Memory B cell (primary cell): Measurements from ENCODE around the gene CILP2.

Experiments
- ATAC-seq: fragments of 150-1000 bp; cut with Tn5 transposase; 2 replicates; pipeline ENCODE4 v1.10.0; 2021; ENCODE audit warnings: low read depth, mild to moderate bottlenecking, moderate library complexity
- DNase-seq, 2 donors: peaks; one replicate each; pipeline ENCODE4 v3.0.0; 2022; ENCODE audit warnings: low spot score in 2 of 2
- H3K27ac Mint-ChIP-seq: one replicate; pipeline ENCODE4 v1.8.0; 2022; ENCODE audit warnings: mild to moderate bottlenecking, moderate library complexity, mixed read lengths
- H3K27me3 Mint-ChIP-seq: one replicate; pipeline ENCODE4 v1.8.0; 2022; ENCODE audit warnings: mixed read lengths
- H3K36me3 Mint-ChIP-seq: one replicate; pipeline ENCODE4 v1.8.0; 2022; ENCODE audit warnings: mild to moderate bottlenecking, mixed read lengths
- H3K4me1 Mint-ChIP-seq: one replicate; pipeline ENCODE4 v1.8.0; 2022; ENCODE audit warnings: mixed read lengths
- H3K4me3 Mint-ChIP-seq: one replicate; pipeline ENCODE4 v1.8.0; 2022; ENCODE audit warnings: mild to moderate bottlenecking, moderate library complexity, mixed read lengths
- H3K9me3 Mint-ChIP-seq: one replicate; pipeline ENCODE4 v1.8.0; 2022; ENCODE audit warnings: mixed read lengths

CILP2 gene

GRCh38 chr19:19540064-19540714 lies 2.1 kb downstream of the CILP2 start:
- Mint-ChIP-seq H3K27me3 (peaks cover 23% of the 10 kb centered on the region), H3K27ac (no peak overlapping the region), H3K4me1 (peaks cover 17% of the 10 kb centered on the region), H3K9me3 (no peaks in the 10 kb centered on the region), H3K36me3 (no peaks in the 10 kb centered on the region), H3K4me3 (peak overlapping the region; percentile 62)
- DNase-seq = peak in 1 of 2 donors; percentile 25
- ATAC-seq = peak; percentile 30

- Mint-ChIP-seq H3K36me3 (no peaks in the 10 kb centered on the region), H3K4me1 (peaks cover 17% of the 10 kb centered on the region), H3K27ac (no peak overlapping the region), H3K27me3 (peaks cover 23% of the 10 kb centered on the region), H3K4me3 (peak overlapping the region; percentile 62), H3K9me3 (no peaks in the 10 kb centered on the region)
- ATAC-seq (peak; percentile 77), DNase-seq (peak; percentile 58 to 64)
Measured at GRCh38 chr19:19540715-19541515, 2.9 kb downstream of the CILP2 start.

- no peak overlapping the region for H3K4me3 Mint-ChIP-seq
- H3K36me3 Mint-ChIP-seq = no peaks in the 10 kb centered on the region
- no peaks in the 10 kb centered on the region for H3K9me3 Mint-ChIP-seq
- H3K4me1 Mint-ChIP-seq = peaks cover 17% of the 10 kb centered on the region
- DNase-seq (no peak), ATAC-seq (no peak)
- H3K27me3 Mint-ChIP-seq = peaks cover 23% of the 10 kb centered on the region
- no peak overlapping the region for H3K27ac Mint-ChIP-seq
Measured at GRCh38 chr19:19541616-19542015, 3.6 kb downstream of the CILP2 start.

GRCh38 chr19:19542507-19542906 lies 4.4 kb downstream of the CILP2 start:
- DNase-seq (no peak), ATAC-seq (no peak)
- Mint-ChIP-seq H3K4me3 (no peak overlapping the region), H3K27ac (no peak overlapping the region), H3K9me3 (no peaks in the 10 kb centered on the region), H3K4me1 (peaks cover 17% of the 10 kb centered on the region), H3K36me3 (no peaks in the 10 kb centered on the region), H3K27me3 (peaks cover 25% of the 10 kb centered on the region)

- ATAC-seq (no peak), DNase-seq (no peak)
- H3K4me1 Mint-ChIP-seq = peaks cover 13% of the 10 kb centered on the region
- no peak overlapping the region for H3K27ac Mint-ChIP-seq
- no peaks in the 10 kb centered on the region for H3K9me3 Mint-ChIP-seq
- H3K27me3 Mint-ChIP-seq = peaks cover 23% of the 10 kb centered on the region
- H3K4me3 Mint-ChIP-seq = no peak overlapping the region
- H3K36me3 Mint-ChIP-seq = no peaks in the 10 kb centered on the region
Measured at GRCh38 chr19:19543101-19543500, 5.0 kb downstream of the CILP2 start.

GRCh38 chr19:19543640-19544039 lies 5.6 kb downstream of the CILP2 start:
- ATAC-seq (no peak), DNase-seq (no peak)
- H3K36me3 Mint-ChIP-seq = no peaks in the 10 kb centered on the region
- H3K9me3 Mint-ChIP-seq = no peaks in the 10 kb centered on the region
- H3K4me1 Mint-ChIP-seq = peaks cover 10% of the 10 kb centered on the region
- H3K27ac Mint-ChIP-seq = no peak overlapping the region
- H3K4me3 Mint-ChIP-seq = no peak overlapping the region
- H3K27me3 Mint-ChIP-seq = peaks cover 21% of the 10 kb centered on the region

- no peaks in the 10 kb centered on the region for H3K9me3 Mint-ChIP-seq
Measured at GRCh38 chr19:19544257-19544953, 6.3 kb downstream of the CILP2 start.

GRCh38 chr19:19544954-19545591 lies 7.0 kb downstream of the CILP2 start:
- H3K27me3 Mint-ChIP-seq = peaks cover 26% of the 10 kb centered on the region
- no peak overlapping the region for H3K4me3 Mint-ChIP-seq
- ATAC-seq = no peak
- H3K27ac Mint-ChIP-seq = no peak overlapping the region
- no peak for DNase-seq
- no peaks in the 10 kb centered on the region for H3K36me3 Mint-ChIP-seq
- peaks cover 6% of the 10 kb centered on the region for H3K4me1 Mint-ChIP-seq
- no peaks in the 10 kb centered on the region for H3K9me3 Mint-ChIP-seq

More at GRCh38 chr19:19544257-19544953, 6.3 kb downstream of the CILP2 start:
- ATAC-seq = no peak
- Mint-ChIP-seq H3K27ac (no peak overlapping the region), H3K36me3 (no peaks in the 10 kb centered on the region), H3K4me1 (peaks cover 6% of the 10 kb centered on the region), H3K4me3 (no peak overlapping the region), H3K27me3 (peaks cover 21% of the 10 kb centered on the region)
- no peak for DNase-seq

GRCh38 chr19:19545707-19546106 lies 7.6 kb downstream of the CILP2 start:
- H3K9me3 Mint-ChIP-seq = no peaks in the 10 kb centered on the region
- ATAC-seq (no peak), DNase-seq (no peak)
- H3K36me3 Mint-ChIP-seq = no peaks in the 10 kb centered on the region
- H3K27me3 Mint-ChIP-seq = peaks cover 25% of the 10 kb centered on the region
- peaks cover 4% of the 10 kb centered on the region for H3K4me1 Mint-ChIP-seq
- H3K27ac Mint-ChIP-seq = no peak overlapping the region
- no peak overlapping the region for H3K4me3 Mint-ChIP-seq

- no peak for ATAC-seq
- Mint-ChIP-seq H3K9me3 (no peaks in the 10 kb centered on the region), H3K27ac (no peak overlapping the region), H3K4me1 (peaks cover 3% of the 10 kb centered on the region), H3K36me3 (no peaks in the 10 kb centered on the region), H3K4me3 (no peak overlapping the region), H3K27me3 (peaks cover 20% of the 10 kb centered on the region)
- no peak for DNase-seq
Measured at GRCh38 chr19:19546751-19547162, 8.7 kb downstream of the CILP2 start.

- Mint-ChIP-seq H3K4me3 (no peak overlapping the region), H3K9me3 (no peaks in the 10 kb centered on the region), H3K27me3 (peaks cover 15% of the 10 kb centered on the region), H3K4me1 (no peaks in the 10 kb centered on the region), H3K36me3 (no peaks in the 10 kb centered on the region), H3K27ac (peak overlapping the region; percentile 41)
- ATAC-seq (no peak), DNase-seq (no peak)
Measured at GRCh38 chr19:19547674-19548336, 9.7 kb downstream of the CILP2 start.

GRCh38 chr19:19548915-19549759 lies 11.1 kb downstream of the CILP2 start:
- Mint-ChIP-seq H3K36me3 (no peaks in the 10 kb centered on the region), H3K4me1 (no peaks in the 10 kb centered on the region), H3K27ac (no peak overlapping the region), H3K4me3 (no peak overlapping the region), H3K9me3 (no peaks in the 10 kb centered on the region), H3K27me3 (peaks cover 12% of the 10 kb centered on the region)
- no peak for DNase-seq
- no peak for ATAC-seq
